CD4-positive, alpha-beta T cell (primary cell): Measurements from ENCODE around the gene STOM. TPM values are rescaled to one million over a fixed set of nuclear protein-coding genes. Genes with fewer than 3 reads are reported as not detected.

Experiments used
- ATAC-seq: fragments of 200-7000 bp; cut with Tn5 transposase; one replicate; pipeline ENCODE4 v1.10.0; 2022; ENCODE audit warnings: mild to moderate bottlenecking; ENCODE audit not compliant: poor library complexity
- CTCF ChIA-PET: fragments of 350-600 bp; sonication (Branson Sonifier 250); formaldehyde crosslinking; loops from one replicate; lab custom pipeline; 2021; ENCODE audit warnings: antibody characterized with exemption, inconsistent platforms; lab: Charles Lee
- POLR2A ChIA-PET: fragments of 350-600 bp; sonication (Branson Sonifier 250); formaldehyde crosslinking; loops from one replicate; lab custom pipeline; 2021; ENCODE audit warnings: antibody characterized with exemption, inconsistent platforms; lab: Charles Lee
- DNase-seq, 14 experiments: peaks; one replicate each; pipeline ENCODE4 v3.0.0-alpha.2; 2013 to 2020; ENCODE audit warnings: mixed read lengths in 2 of 14
- H3K27ac ChIP-seq, 2 donors: one replicate each; pipeline versions ENCODE4 v1.5.1 to v1.7.0; 2013; ENCODE audit warnings: low read length in 2 of 2, low read depth in 1 of 2, mild to moderate bottlenecking in 1 of 2
- H3K27me3 ChIP-seq, 2 experiments: 1 replicate in 1 of 2; 2 replicates in 1 of 2; pipeline versions ENCODE4 v1.6.1 to v1.7.0; 2013; ENCODE audit warnings: low read length in 2 of 2, control low read depth in 1 of 2, mild to moderate bottlenecking in 1 of 2, moderate library complexity in 1 of 2; ENCODE audit not compliant: insufficient read depth in 2 of 2, control insufficient read depth in 1 of 2
- H3K36me3 ChIP-seq: one replicate; pipeline ENCODE4 v1.6.1; 2013; ENCODE audit warnings: low read length, control low read depth; ENCODE audit not compliant: insufficient read depth
- H3K4me1 ChIP-seq: one replicate; pipeline ENCODE4 v1.6.1; 2013; ENCODE audit warnings: low read length, control low read depth; ENCODE audit not compliant: insufficient read depth
- H3K4me3 ChIP-seq: one replicate; pipeline ENCODE4 v1.5.1; 2013; ENCODE audit warnings: mild to moderate bottlenecking, low read length, moderate library complexity
- H3K9me3 ChIP-seq, 2 experiments: 1 replicate in 1 of 2; 2 replicates in 1 of 2; pipeline versions ENCODE4 v1.6.1 to v1.7.0; 2013; ENCODE audit warnings: low read length in 2 of 2, mild to moderate bottlenecking in 2 of 2, control low read depth in 1 of 2, moderate library complexity in 1 of 2; ENCODE audit not compliant: control insufficient read depth in 1 of 2, insufficient read depth in 1 of 2
- H3K27ac Mint-ChIP-seq: one replicate; pipeline ENCODE4 v1.8.0; 2020; ENCODE audit warnings: mixed read lengths
- H3K27me3 Mint-ChIP-seq: one replicate; pipeline ENCODE4 v1.8.0; 2021; ENCODE audit warnings: mixed read lengths
- H3K36me3 Mint-ChIP-seq: one replicate; pipeline ENCODE4 v1.8.0; 2021; ENCODE audit warnings: low read depth, mixed read lengths
- H3K4me1 Mint-ChIP-seq: one replicate; pipeline ENCODE4 v1.8.0; 2021; ENCODE audit warnings: low read depth, mixed read lengths
- H3K4me3 Mint-ChIP-seq: one replicate; pipeline ENCODE4 v1.8.0; 2020; ENCODE audit warnings: mild to moderate bottlenecking, mixed read lengths
- H3K9me3 Mint-ChIP-seq: one replicate; pipeline ENCODE4 v1.8.0; 2020; ENCODE audit warnings: mixed read lengths
- intact Hi-C, 2 experiments: fragments of 100-400 bp; cut with DNase I in 1 of 2; cut with micrococcal nuclease in 1 of 2; formaldehyde crosslinking; loops; one replicate each; pipeline versions ENCODE4 v1.15.1 to v1.9.0; 2023 to 2025; cut with DNase I, micrococcal nuclease
- total RNA-seq, 174 experiments: library from RNA in 2 of 174; stranded (reverse) in 2 of 174; gene quantifications; one replicate each; pipeline ENCODE4 v1.2.3 and lab custom pipeline; 2021 to 2026
- TF ChIP-seq, protein P1 (sequence below): fragments of 200-600 bp; IDR thresholded peaks from one replicate; pipeline ENCODE4 v1.8.0; 2022; ENCODE audit warnings: antibody characterized with exemption, mild to moderate bottlenecking

Gene STOM
- total RNA-seq, 2 experiments from 2014 or later, result 26.1 to 27.9 TPM

DNA sequence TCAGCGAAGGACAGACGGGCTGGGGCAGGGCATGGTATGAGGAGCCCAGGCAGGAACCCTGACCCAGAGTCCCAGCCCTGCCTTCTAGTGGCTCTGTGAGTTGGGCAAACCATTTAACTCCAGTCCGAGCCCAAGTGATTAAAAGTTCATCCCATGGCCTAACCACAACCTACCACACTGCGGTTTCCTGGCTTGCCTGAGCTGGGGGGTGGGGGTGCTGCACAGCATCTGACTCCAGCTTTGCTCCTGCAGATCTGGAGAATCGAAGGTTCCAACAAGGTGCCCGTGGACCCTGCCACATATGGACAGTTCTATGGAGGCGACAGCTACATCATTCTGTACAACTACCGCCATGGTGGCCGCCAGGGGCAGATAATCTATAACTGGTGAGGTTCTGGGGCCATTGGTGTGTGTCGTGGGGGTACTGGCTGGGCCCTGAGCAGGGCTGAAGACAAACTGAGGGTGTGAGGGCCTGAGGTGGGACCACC is 49.0 kb downstream of the STOM start:
- no peaks in the 10 kb centered on the region for H3K27me3 ChIP-seq
- Mint-ChIP-seq H3K27me3 (no peaks in the 10 kb centered on the region), H3K27ac (no peak overlapping the region), H3K9me3 (no peaks in the 10 kb centered on the region), H3K36me3 (no peaks in the 10 kb centered on the region), H3K4me3 (no peak overlapping the region), H3K4me1 (peaks cover 18% of the 10 kb centered on the region)
- H3K9me3 ChIP-seq, result no peaks in the 10 kb centered on the region
- peaks cover 25% of the 10 kb centered on the region for H3K4me1 ChIP-seq
- H3K27ac ChIP-seq, result no peak overlapping the region
- DNase-seq (peak in 4 of 14 experiments; percentile 10 to 49 (median 35)), ATAC-seq (no peak)
- no peaks in the 10 kb centered on the region for H3K36me3 ChIP-seq
- CTCF ChIA-PET, result interaction anchor here (1.3 to 3.8 kb wide), 16 partner anchors 18 to 705 kb away, joined by 3 to 118 read pairs (median 10); partner anchors contain the start of gene STOM
- TF ChIP-seq, protein P1, sequence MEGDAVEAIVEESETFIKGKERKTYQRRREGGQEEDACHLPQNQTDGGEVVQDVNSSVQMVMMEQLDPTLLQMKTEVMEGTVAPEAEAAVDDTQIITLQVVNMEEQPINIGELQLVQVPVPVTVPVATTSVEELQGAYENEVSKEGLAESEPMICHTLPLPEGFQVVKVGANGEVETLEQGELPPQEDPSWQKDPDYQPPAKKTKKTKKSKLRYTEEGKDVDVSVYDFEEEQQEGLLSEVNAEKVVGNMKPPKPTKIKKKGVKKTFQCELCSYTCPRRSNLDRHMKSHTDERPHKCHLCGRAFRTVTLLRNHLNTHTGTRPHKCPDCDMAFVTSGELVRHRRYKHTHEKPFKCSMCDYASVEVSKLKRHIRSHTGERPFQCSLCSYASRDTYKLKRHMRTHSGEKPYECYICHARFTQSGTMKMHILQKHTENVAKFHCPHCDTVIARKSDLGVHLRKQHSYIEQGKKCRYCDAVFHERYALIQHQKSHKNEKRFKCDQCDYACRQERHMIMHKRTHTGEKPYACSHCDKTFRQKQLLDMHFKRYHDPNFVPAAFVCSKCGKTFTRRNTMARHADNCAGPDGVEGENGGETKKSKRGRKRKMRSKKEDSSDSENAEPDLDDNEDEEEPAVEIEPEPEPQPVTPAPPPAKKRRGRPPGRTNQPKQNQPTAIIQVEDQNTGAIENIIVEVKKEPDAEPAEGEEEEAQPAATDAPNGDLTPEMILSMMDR, result no peak
- intact Hi-C loops, result loop anchor here in 1 of 2 experiments (5.0 kb wide), 1 partner anchor 564 kb away; no protein-coding TSS in a partner anchor
- POLR2A ChIA-PET, result interaction anchor here (1.9 kb wide), 1 partner anchor 55 kb away, joined by 7 read pairs; no protein-coding TSS in a partner anchor
- no peak overlapping the region for H3K4me3 ChIP-seq

DNA sequence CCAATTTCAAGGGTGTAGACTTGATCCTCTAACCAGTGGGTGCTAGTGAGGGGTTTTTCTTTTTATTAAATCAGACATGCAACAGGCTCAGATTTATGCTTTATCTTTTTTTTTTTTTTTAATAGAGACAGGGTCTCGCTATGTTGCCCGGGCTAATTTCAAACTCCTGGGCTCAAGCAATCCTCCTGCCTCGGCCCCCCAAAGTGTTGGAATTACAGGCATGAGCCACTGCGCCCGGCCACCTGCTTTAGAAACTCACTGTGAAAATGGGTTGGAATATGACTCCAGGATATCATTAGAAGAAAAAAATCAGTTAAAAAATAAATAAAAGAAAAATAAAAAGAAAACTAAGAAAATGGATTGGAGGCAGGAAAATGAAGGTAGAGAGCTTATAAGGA is 50.7 kb downstream of the STOM start:
- CTCF ChIA-PET, result interaction anchor here (0.6 to 3.8 kb wide), 38 partner anchors 9 to 718 kb away, joined by 3 to 118 read pairs (median 6); partner anchors contain the start of gene STOM
- Histone ChIP-seq H3K4me1 (peaks cover 23% of the 10 kb centered on the region), H3K4me3 (no peak overlapping the region), H3K27me3 (no peaks in the 10 kb centered on the region), H3K9me3 (no peaks in the 10 kb centered on the region), H3K27ac (no peak overlapping the region), H3K36me3 (no peaks in the 10 kb centered on the region)
- no peaks in the 10 kb centered on the region for H3K36me3 Mint-ChIP-seq
- ATAC-seq (no peak), DNase-seq (no peak)
- H3K27me3 Mint-ChIP-seq, result no peaks in the 10 kb centered on the region
- H3K4me1 Mint-ChIP-seq, result peaks cover 18% of the 10 kb centered on the region
- intact Hi-C loops, result no loop called here
- TF ChIP-seq, protein P1, result no peak
- no peak overlapping the region for H3K4me3 Mint-ChIP-seq
- no peaks in the 10 kb centered on the region for H3K9me3 Mint-ChIP-seq
- POLR2A ChIA-PET, result interaction anchor here (0.7 to 1.9 kb wide), 3 partner anchors 50 to 81 kb away, joined by 3 to 7 read pairs (median 3); no protein-coding TSS in a partner anchor
- H3K27ac Mint-ChIP-seq, result no peak overlapping the region

DNA sequence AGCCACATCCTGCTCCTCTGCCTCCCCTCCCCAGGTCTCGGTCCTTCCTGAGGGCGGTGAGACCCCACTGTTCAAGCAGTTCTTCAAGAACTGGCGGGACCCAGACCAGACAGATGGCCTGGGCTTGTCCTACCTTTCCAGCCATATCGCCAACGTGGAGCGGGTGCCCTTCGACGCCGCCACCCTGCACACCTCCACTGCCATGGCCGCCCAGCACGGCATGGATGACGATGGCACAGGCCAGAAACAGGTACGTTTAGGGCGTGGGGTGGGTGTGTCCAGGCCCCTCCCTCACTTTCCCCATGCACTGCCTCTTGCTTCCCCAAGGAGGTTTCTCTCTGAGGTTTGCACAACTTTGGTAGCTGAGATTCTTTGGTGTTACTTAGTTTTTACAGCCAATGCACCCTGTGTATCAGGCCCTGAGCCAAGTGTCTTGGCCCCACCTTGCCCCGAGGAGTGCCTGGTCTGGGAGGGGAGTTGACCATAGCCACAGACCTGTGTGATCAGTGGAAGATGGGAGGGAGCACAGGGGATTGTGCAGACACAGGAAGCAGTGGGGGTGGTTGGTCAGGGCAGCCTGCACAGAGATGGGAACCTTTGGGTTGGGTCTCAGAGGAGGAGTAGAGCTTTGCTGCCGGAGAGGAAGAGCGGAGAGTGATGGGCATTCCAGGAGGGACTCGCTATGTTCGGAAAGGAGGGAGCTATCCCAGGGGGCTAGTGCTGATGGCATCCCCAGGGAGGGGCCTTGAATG is 51.2 kb downstream of the STOM start:
- TF ChIP-seq, protein P1, result no peak
- DNase-seq (peak in 1 of 14 experiments; percentile 27), ATAC-seq (no peak)
- no peak overlapping the region for H3K27ac Mint-ChIP-seq
- H3K9me3 Mint-ChIP-seq, result no peaks in the 10 kb centered on the region
- H3K27me3 ChIP-seq, result no peaks in the 10 kb centered on the region
- H3K27ac ChIP-seq, result no peak overlapping the region
- no peaks in the 10 kb centered on the region for H3K9me3 ChIP-seq
- no peak overlapping the region for H3K4me3 Mint-ChIP-seq
- H3K4me1 Mint-ChIP-seq, result peaks cover 18% of the 10 kb centered on the region
- H3K4me3 ChIP-seq, result no peak overlapping the region
- peaks cover 23% of the 10 kb centered on the region for H3K4me1 ChIP-seq
- CTCF ChIA-PET, result interaction anchor here (0.8 to 3.8 kb wide), 10 partner anchors 13 to 563 kb away, joined by 3 to 118 read pairs (median 9); no protein-coding TSS in a partner anchor
- H3K27me3 Mint-ChIP-seq, result no peaks in the 10 kb centered on the region
- no peaks in the 10 kb centered on the region for H3K36me3 ChIP-seq
- intact Hi-C loops, result no loop called here
- no peaks in the 10 kb centered on the region for H3K36me3 Mint-ChIP-seq
- POLR2A ChIA-PET, result no interaction called here
